ENCODE data around the gene CEP112. TPM values are rescaled to one million over a fixed set of nuclear protein-coding genes. Genes with fewer than 3 reads are reported as not detected.
"Not testable (repeated sequence)": the region's sequence is repeated elsewhere in the genome, so short reads cannot be mapped to it uniquely, and the experiment has no call there.

CEP112 gene
- total and polyA plus RNA-seq, 2 donors, result 4.6 to 8.5 TPM

- Histone ChIP-seq H3K4me3 (ENCODE audit: low read length in 2 of 2) (no peak overlapping the region), H3K27me3 (ENCODE audit: control insufficient read depth in 2 of 2, insufficient read depth in 1 of 2, low read length in 1 of 2) (no peaks in the 10 kb centered on the region), H3K4me1 (ENCODE audit: control insufficient read depth in 2 of 2, insufficient read depth in 2 of 2, low read length in 2 of 2) (no peaks in the 10 kb centered on the region), H3K9me3 (ENCODE audit: control insufficient read depth in 2 of 2, insufficient read depth in 1 of 2, low read length in 1 of 2) (no peaks in the 10 kb centered on the region), H3K27ac (ENCODE audit: low read depth in 1 of 2, low read length in 1 of 2) (no peak overlapping the region), H3K36me3 (ENCODE audit: control insufficient read depth in 2 of 2, insufficient read depth in 2 of 2, low read length in 1 of 2) (no peaks in the 10 kb centered on the region)
- DNase-seq (ENCODE audit: low read depth in 6 of 9, low spot score in 9 of 9), result no peak
- 94% methylated on average over 3 of the region's 3 CpGs for WGBS
Observed at GRCh38 chr17:66169839-66170238, 22.1 kb downstream of the CEP112 start.

DNA sequence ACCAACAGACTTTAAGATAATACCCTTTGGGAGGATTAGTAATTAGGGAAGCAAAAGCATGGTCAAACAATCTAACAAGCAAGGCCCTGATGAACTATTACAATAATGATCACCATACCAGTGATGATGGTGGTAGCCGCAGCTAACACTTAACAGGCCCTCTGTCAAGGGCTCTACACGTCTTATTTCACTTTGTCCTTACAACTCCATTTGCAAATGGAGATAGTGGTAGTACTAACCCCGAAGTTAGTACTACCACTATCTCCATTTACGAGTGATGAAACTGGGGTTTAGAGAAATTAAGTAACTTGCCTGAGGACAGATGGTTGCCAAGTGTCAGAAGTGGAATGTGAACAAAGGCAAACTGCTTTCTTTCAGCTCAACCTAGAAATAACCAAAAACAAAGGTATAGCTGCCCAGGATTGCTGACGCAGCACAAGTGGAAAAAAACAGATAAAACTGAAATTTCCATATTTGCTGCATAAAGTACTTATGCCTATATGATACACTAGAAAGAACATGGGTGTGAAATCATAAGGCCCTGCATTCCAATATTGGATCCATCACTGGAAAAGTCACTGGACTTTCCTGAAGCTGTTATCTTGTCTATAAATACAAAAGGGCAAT, 24.6 kb downstream of the CEP112 start:
- Histone ChIP-seq H3K4me3 (ENCODE audit: low read length in 2 of 2) (no peak overlapping the region), H3K27ac (ENCODE audit: low read depth in 1 of 2, low read length in 1 of 2) (no peak overlapping the region), H3K9me3 (ENCODE audit: control insufficient read depth in 2 of 2, insufficient read depth in 1 of 2, low read length in 1 of 2) (no peaks in the 10 kb centered on the region), H3K36me3 (ENCODE audit: control insufficient read depth in 2 of 2, insufficient read depth in 2 of 2, low read length in 1 of 2) (no peaks in the 10 kb centered on the region), H3K4me1 (ENCODE audit: control insufficient read depth in 2 of 2, insufficient read depth in 2 of 2, low read length in 2 of 2) (no peaks in the 10 kb centered on the region), H3K27me3 (ENCODE audit: control insufficient read depth in 2 of 2, insufficient read depth in 1 of 2, low read length in 1 of 2) (no peaks in the 10 kb centered on the region)
- WGBS, result 86% methylated on average over 5 of the region's 5 CpGs
- DNase-seq (ENCODE audit: low read depth in 6 of 9, low spot score in 9 of 9), result no peak

GRCh38 chr17:66165537-66166123, 26.3 kb downstream of the CEP112 start:
- DNase-seq (ENCODE audit: low read depth in 6 of 9, low spot score in 9 of 9), result peak in 8 of 9 donors; percentile 19 to 69 (median 48)
- no peaks in the 10 kb centered on the region for H3K9me3 ChIP-seq (ENCODE audit: control insufficient read depth in 2 of 2, insufficient read depth in 1 of 2, low read length in 1 of 2)
- no peaks in the 10 kb centered on the region for H3K36me3 ChIP-seq (ENCODE audit: control insufficient read depth in 2 of 2, insufficient read depth in 2 of 2, low read length in 1 of 2)

DNA sequence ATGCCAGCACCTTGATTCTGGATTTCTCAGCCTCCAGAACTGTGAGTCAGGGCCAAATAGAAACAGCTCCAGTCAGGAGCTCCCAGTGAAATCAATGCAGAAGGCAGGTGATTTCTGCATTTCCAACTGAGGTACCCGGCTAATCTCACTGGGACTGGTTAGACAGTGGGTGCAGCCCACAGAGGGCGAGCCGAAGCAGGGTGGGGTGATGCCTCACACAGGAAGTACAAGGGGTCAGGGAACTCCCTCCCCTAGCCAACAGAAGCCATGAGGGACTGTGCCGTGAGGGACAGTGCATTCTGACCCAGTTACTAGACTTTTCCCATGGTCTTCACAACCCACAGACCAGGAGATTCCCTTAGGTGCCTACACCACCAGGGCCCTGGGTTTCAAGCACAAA, 36.9 kb downstream of the CEP112 start:
- not testable (repeated sequence) for H3K9me3 ChIP-seq (ENCODE audit: control insufficient read depth in 2 of 2, insufficient read depth in 1 of 2, low read length in 1 of 2); H3K4me3 ChIP-seq (ENCODE audit: low read length in 2 of 2); H3K27me3 ChIP-seq (ENCODE audit: control insufficient read depth in 2 of 2, insufficient read depth in 1 of 2, low read length in 1 of 2); H3K27ac ChIP-seq (ENCODE audit: low read depth in 1 of 2, low read length in 1 of 2); DNase-seq (ENCODE audit: low read depth in 6 of 9, low spot score in 9 of 9); H3K36me3 ChIP-seq (ENCODE audit: control insufficient read depth in 2 of 2, insufficient read depth in 2 of 2, low read length in 1 of 2); H3K4me1 ChIP-seq (ENCODE audit: control insufficient read depth in 2 of 2, insufficient read depth in 2 of 2, low read length in 2 of 2)
- over 99% methylated on average over 4 of the region's 4 CpGs for WGBS

More at GRCh38 chr17:66165537-66166123, 26.3 kb downstream of the CEP112 start:
- Histone ChIP-seq H3K27me3 (ENCODE audit: control insufficient read depth in 2 of 2, insufficient read depth in 1 of 2, low read length in 1 of 2) (no peaks in the 10 kb centered on the region), H3K4me1 (ENCODE audit: control insufficient read depth in 2 of 2, insufficient read depth in 2 of 2, low read length in 2 of 2) (no peaks in the 10 kb centered on the region), H3K4me3 (ENCODE audit: low read length in 2 of 2) (no peak overlapping the region), H3K27ac (ENCODE audit: low read depth in 1 of 2, low read length in 1 of 2) (no peak overlapping the region)

DNA sequence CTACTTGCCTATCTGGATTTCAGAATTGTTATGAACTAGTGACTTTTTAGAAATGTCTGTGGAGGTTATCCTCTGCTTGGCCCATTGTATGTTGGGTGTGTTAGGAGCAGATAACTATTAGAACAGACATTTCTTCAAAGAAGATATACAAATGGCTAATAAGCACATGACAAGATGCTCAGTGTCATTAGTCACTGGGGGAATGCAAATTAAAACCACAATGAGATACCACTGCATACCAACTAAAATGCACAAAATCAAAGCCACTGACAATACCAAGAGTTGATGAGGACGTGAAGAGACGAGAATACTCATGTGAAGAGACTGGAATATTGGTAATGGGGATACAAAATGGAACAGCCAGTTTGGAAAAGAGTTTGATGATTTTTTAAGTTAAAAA, 39.2 kb downstream of the CEP112 start:
- no peaks in the 10 kb centered on the region for H3K4me1 ChIP-seq (ENCODE audit: control insufficient read depth in 2 of 2, insufficient read depth in 2 of 2, low read length in 2 of 2)
- DNase-seq (ENCODE audit: low read depth in 6 of 9, low spot score in 9 of 9), result no peak
- H3K4me3 ChIP-seq (ENCODE audit: low read length in 2 of 2), result no peak overlapping the region
- H3K27me3 ChIP-seq (ENCODE audit: control insufficient read depth in 2 of 2, insufficient read depth in 1 of 2, low read length in 1 of 2), result no peaks in the 10 kb centered on the region
- 98% methylated on average over 2 of the region's 2 CpGs for WGBS
- no peak overlapping the region for H3K27ac ChIP-seq (ENCODE audit: low read depth in 1 of 2, low read length in 1 of 2)
- no peaks in the 10 kb centered on the region for H3K9me3 ChIP-seq (ENCODE audit: control insufficient read depth in 2 of 2, insufficient read depth in 1 of 2, low read length in 1 of 2)
- H3K36me3 ChIP-seq (ENCODE audit: control insufficient read depth in 2 of 2, insufficient read depth in 2 of 2, low read length in 1 of 2), result peaks cover 0 to 3% of the 10 kb centered on the region in 2 donors

DNA sequence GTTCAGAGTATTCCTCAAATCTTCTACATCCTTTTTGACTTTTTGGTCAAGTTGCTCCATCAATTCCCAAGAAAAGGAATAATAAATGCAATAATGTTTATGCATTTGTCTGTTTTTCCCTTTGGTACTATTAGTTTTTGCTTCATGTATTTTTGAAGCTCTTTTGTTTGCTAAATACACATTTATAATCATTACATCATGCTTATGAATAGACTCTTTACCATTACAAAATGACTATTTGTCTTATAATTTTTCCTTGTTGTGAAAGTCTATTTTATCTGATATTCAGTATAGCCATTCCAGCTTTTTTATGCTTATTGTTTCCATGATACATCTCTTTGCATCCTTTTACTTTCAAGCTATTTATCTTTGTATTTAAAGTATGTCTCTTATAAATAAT, 41.2 kb downstream of the CEP112 start:
- no peak overlapping the region for H3K27ac ChIP-seq (ENCODE audit: low read depth in 1 of 2, low read length in 1 of 2)
- DNase-seq (ENCODE audit: low read depth in 6 of 9, low spot score in 9 of 9), result no peak

GRCh38 chr17:66149562-66149961, 42.4 kb downstream of the CEP112 start:
- no peak overlapping the region for H3K4me3 ChIP-seq (ENCODE audit: low read length in 2 of 2)
- no peaks in the 10 kb centered on the region for H3K9me3 ChIP-seq (ENCODE audit: control insufficient read depth in 2 of 2, insufficient read depth in 1 of 2, low read length in 1 of 2)

More for the DNA sequence above, 41.2 kb downstream of the CEP112 start:
- Histone ChIP-seq H3K4me3 (ENCODE audit: low read length in 2 of 2) (no peak overlapping the region), H3K4me1 (ENCODE audit: control insufficient read depth in 2 of 2, insufficient read depth in 2 of 2, low read length in 2 of 2) (no peaks in the 10 kb centered on the region), H3K9me3 (ENCODE audit: control insufficient read depth in 2 of 2, insufficient read depth in 1 of 2, low read length in 1 of 2) (no peaks in the 10 kb centered on the region), H3K36me3 (ENCODE audit: control insufficient read depth in 2 of 2, insufficient read depth in 2 of 2, low read length in 1 of 2) (peaks cover 0 to 3% of the 10 kb centered on the region in 2 donors), H3K27me3 (ENCODE audit: control insufficient read depth in 2 of 2, insufficient read depth in 1 of 2, low read length in 1 of 2) (no peaks in the 10 kb centered on the region)

DNA sequence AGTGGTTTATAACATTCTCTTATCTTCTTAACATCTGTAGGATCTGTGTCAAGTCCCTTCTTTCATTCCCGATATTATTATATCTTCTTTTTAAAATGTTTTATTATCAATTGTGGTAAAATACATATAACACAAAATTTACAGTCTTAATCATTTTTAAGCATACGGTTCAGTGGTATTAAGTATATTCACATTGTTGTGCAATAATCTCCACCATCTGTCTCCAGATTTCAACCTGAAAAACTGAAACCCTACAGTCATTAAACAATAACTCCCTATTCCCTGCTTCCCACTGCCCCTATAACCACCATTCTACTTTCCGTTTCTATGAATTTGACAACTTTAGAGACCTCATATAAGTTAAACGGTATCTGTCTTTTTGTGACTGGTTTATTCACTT, 45.5 kb downstream of the CEP112 start:
- no peak for DNase-seq (ENCODE audit: low read depth in 6 of 9, low spot score in 9 of 9)
- WGBS, result 97% methylated on average over 4 of the region's 4 CpGs
- peaks cover 0 to 2% of the 10 kb centered on the region in 2 donors for H3K36me3 ChIP-seq (ENCODE audit: control insufficient read depth in 2 of 2, insufficient read depth in 2 of 2, low read length in 1 of 2)
- no peak overlapping the region for H3K27ac ChIP-seq (ENCODE audit: low read depth in 1 of 2, low read length in 1 of 2)
- H3K9me3 ChIP-seq (ENCODE audit: control insufficient read depth in 2 of 2, insufficient read depth in 1 of 2, low read length in 1 of 2), result no peaks in the 10 kb centered on the region
- no peaks in the 10 kb centered on the region for H3K4me1 ChIP-seq (ENCODE audit: control insufficient read depth in 2 of 2, insufficient read depth in 2 of 2, low read length in 2 of 2)
- H3K4me3 ChIP-seq (ENCODE audit: low read length in 2 of 2), result no peak overlapping the region
- H3K27me3 ChIP-seq (ENCODE audit: control insufficient read depth in 2 of 2, insufficient read depth in 1 of 2, low read length in 1 of 2), result no peaks in the 10 kb centered on the region

More at GRCh38 chr17:66149562-66149961, 42.4 kb downstream of the CEP112 start:
- Histone ChIP-seq H3K36me3 (ENCODE audit: control insufficient read depth in 2 of 2, insufficient read depth in 2 of 2, low read length in 1 of 2) (peaks cover 0 to 3% of the 10 kb centered on the region in 2 donors), H3K27me3 (ENCODE audit: control insufficient read depth in 2 of 2, insufficient read depth in 1 of 2, low read length in 1 of 2) (no peaks in the 10 kb centered on the region), H3K27ac (ENCODE audit: low read depth in 1 of 2, low read length in 1 of 2) (no peak overlapping the region), H3K4me1 (ENCODE audit: control insufficient read depth in 2 of 2, insufficient read depth in 2 of 2, low read length in 2 of 2) (no peaks in the 10 kb centered on the region)
- peak in 1 of 9 donors; percentile 4 for DNase-seq (ENCODE audit: low read depth in 6 of 9, low spot score in 9 of 9)

- no peak overlapping the region for H3K4me3 ChIP-seq (ENCODE audit: low read length in 2 of 2)
- no peaks in the 10 kb centered on the region for H3K4me1 ChIP-seq (ENCODE audit: control insufficient read depth in 2 of 2, insufficient read depth in 2 of 2, low read length in 2 of 2)
- no peak overlapping the region for H3K27ac ChIP-seq (ENCODE audit: low read depth in 1 of 2, low read length in 1 of 2)
- H3K36me3 ChIP-seq (ENCODE audit: control insufficient read depth in 2 of 2, insufficient read depth in 2 of 2, low read length in 1 of 2), result no peaks in the 10 kb centered on the region
- no peak for DNase-seq (ENCODE audit: low read depth in 6 of 9, low spot score in 9 of 9)
- H3K27me3 ChIP-seq (ENCODE audit: control insufficient read depth in 2 of 2, insufficient read depth in 1 of 2, low read length in 1 of 2), result no peaks in the 10 kb centered on the region
- WGBS, result 93% methylated on average over 2 of the region's 2 CpGs
- no peaks in the 10 kb centered on the region for H3K9me3 ChIP-seq (ENCODE audit: control insufficient read depth in 2 of 2, insufficient read depth in 1 of 2, low read length in 1 of 2)
Observed at GRCh38 chr17:66143657-66144282, 48.2 kb downstream of the CEP112 start.

All from thymus (tissue), 11 donors.